HG03159 (cell line): Measurements from ENCODE around the gene CRB3.
"Not testable (repeated sequence)": the region's sequence is repeated elsewhere in the genome, so short reads cannot be mapped to it uniquely, and the experiment has no call there.

Source experiments
- ATAC-seq: cut with Tn5 transposase; IDR thresholded peaks from one replicate; pipeline ENCODE4 v1.9.1; 2021; ENCODE audit warnings: mild to moderate bottlenecking, moderate library complexity; ENCODE audit not compliant: unreplicated experiment

CRB3 gene

GRCh38 chr19:6490134-6490533, 26.1 kb downstream of the CRB3 start:
- ATAC-seq: no peak

GRCh38 chr19:6491802-6492592, 27.9 kb downstream of the CRB3 start:
- ATAC-seq: no peak

- ATAC-seq: no peak
Observed at GRCh38 chr19:6494438-6495036, 30.5 kb downstream of the CRB3 start.

- ATAC-seq: no peak
Observed at GRCh38 chr19:6495947-6496346, 31.9 kb downstream of the CRB3 start.

- no peak for ATAC-seq
Observed at GRCh38 chr19:6498294-6499036, 34.4 kb downstream of the CRB3 start.

- no peak for ATAC-seq
Observed at GRCh38 chr19:6499052-6499790, 35.1 kb downstream of the CRB3 start.

- no peak for ATAC-seq
Observed at GRCh38 chr19:6500837-6501739, 37.0 kb downstream of the CRB3 start.

- no peak for ATAC-seq
Observed at GRCh38 chr19:6501740-6502648, 37.9 kb downstream of the CRB3 start, which contains the start of gene TUBB4A. Gene TUBB4A (minus strand): TSS chr19:6502309. CDS start chr19:6502212, 97 bp downstream.

- no peak for ATAC-seq
Observed at GRCh38 chr19:6503407-6504201, 39.5 kb downstream of the CRB3 start.

GRCh38 chr19:6508028-6508771, 44.1 kb downstream of the CRB3 start:
- not testable (repeated sequence) for ATAC-seq

GRCh38 chr19:6509118-6509971, 45.3 kb downstream of the CRB3 start:
- ATAC-seq: no peak

- no peak for ATAC-seq
Observed at GRCh38 chr19:6510618-6511017, 46.5 kb downstream of the CRB3 start.

GRCh38 chr19:6514089-6514488, 50.0 kb downstream of the CRB3 start:
- ATAC-seq: no peak

- ATAC-seq: no peak
Observed at GRCh38 chr19:6514926-6515544, 51.0 kb downstream of the CRB3 start.

- no peak for ATAC-seq
Observed at GRCh38 chr19:6516018-6516658, 52.1 kb downstream of the CRB3 start.
